ENCODE results near the gene ZNF354C.

DNA sequence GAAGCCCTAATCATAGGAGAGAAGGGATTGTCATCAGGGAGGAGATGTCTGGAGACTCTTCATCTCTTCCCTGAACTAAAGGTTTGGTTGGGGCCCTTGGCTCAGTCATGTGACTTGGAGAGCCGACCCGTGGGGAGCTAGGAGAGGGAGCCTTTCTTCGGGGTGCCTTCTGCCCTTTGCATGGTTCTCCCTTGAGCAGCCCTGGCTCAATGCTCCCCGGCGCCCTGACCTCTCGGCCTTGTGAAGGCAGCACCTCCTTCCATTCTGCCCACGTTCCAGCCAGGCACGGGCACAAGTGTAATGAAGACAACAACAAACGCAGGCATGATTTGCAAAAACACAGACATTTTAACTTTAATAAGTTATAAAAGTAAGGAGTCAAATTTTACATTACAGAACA lies 50.4 kb downstream of the ZNF354C start:
- TF ChIP-seq, protein P1, sequence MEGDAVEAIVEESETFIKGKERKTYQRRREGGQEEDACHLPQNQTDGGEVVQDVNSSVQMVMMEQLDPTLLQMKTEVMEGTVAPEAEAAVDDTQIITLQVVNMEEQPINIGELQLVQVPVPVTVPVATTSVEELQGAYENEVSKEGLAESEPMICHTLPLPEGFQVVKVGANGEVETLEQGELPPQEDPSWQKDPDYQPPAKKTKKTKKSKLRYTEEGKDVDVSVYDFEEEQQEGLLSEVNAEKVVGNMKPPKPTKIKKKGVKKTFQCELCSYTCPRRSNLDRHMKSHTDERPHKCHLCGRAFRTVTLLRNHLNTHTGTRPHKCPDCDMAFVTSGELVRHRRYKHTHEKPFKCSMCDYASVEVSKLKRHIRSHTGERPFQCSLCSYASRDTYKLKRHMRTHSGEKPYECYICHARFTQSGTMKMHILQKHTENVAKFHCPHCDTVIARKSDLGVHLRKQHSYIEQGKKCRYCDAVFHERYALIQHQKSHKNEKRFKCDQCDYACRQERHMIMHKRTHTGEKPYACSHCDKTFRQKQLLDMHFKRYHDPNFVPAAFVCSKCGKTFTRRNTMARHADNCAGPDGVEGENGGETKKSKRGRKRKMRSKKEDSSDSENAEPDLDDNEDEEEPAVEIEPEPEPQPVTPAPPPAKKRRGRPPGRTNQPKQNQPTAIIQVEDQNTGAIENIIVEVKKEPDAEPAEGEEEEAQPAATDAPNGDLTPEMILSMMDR (IDR thresholded peaks at IDR 0.05; ENCODE audit: poor library complexity, severe bottlenecking) = no peak
- no peak for TF ChIP-seq RAD21 (conservative IDR thresholded peaks at IDR 0.05)
- no peak for TF ChIP-seq SMC3 (conservative IDR thresholded peaks at IDR 0.05; ENCODE audit: poor library complexity)
- TF ChIP-seq, protein P2, sequence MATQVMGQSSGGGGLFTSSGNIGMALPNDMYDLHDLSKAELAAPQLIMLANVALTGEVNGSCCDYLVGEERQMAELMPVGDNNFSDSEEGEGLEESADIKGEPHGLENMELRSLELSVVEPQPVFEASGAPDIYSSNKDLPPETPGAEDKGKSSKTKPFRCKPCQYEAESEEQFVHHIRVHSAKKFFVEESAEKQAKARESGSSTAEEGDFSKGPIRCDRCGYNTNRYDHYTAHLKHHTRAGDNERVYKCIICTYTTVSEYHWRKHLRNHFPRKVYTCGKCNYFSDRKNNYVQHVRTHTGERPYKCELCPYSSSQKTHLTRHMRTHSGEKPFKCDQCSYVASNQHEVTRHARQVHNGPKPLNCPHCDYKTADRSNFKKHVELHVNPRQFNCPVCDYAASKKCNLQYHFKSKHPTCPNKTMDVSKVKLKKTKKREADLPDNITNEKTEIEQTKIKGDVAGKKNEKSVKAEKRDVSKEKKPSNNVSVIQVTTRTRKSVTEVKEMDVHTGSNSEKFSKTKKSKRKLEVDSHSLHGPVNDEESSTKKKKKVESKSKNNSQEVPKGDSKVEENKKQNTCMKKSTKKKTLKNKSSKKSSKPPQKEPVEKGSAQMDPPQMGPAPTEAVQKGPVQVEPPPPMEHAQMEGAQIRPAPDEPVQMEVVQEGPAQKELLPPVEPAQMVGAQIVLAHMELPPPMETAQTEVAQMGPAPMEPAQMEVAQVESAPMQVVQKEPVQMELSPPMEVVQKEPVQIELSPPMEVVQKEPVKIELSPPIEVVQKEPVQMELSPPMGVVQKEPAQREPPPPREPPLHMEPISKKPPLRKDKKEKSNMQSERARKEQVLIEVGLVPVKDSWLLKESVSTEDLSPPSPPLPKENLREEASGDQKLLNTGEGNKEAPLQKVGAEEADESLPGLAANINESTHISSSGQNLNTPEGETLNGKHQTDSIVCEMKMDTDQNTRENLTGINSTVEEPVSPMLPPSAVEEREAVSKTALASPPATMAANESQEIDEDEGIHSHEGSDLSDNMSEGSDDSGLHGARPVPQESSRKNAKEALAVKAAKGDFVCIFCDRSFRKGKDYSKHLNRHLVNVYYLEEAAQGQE (IDR thresholded peaks at IDR 0.05; ENCODE audit: borderline replicate concordance) = no peak
- no peak for TF ChIP-seq EP300 (conservative IDR thresholded peaks at IDR 0.05; ENCODE audit: poor library complexity, severe bottlenecking)
